Hair follicular keratinocyte (primary cell): Measurements from ENCODE around the gene TMCO1. TPM values are rescaled to one million over a fixed set of nuclear protein-coding genes. Genes with fewer than 3 reads are reported as not detected.

Source experiments
- total RNA-seq: library from RNA; depleted of rRNA; stranded (reverse); fragments of >200 nt; gene quantifications from 2 replicates; pipeline ENCODE4 v1.2.3, GENCODE V29; 2015

The TMCO1 gene, protein sequence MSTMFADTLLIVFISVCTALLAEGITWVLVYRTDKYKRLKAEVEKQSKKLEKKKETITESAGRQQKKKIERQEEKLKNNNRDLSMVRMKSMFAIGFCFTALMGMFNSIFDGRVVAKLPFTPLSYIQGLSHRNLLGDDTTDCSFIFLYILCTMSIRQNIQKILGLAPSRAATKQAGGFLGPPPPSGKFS
- total RNA-seq, result 51.9 and 68.0 TPM in 2 replicates

DNA sequence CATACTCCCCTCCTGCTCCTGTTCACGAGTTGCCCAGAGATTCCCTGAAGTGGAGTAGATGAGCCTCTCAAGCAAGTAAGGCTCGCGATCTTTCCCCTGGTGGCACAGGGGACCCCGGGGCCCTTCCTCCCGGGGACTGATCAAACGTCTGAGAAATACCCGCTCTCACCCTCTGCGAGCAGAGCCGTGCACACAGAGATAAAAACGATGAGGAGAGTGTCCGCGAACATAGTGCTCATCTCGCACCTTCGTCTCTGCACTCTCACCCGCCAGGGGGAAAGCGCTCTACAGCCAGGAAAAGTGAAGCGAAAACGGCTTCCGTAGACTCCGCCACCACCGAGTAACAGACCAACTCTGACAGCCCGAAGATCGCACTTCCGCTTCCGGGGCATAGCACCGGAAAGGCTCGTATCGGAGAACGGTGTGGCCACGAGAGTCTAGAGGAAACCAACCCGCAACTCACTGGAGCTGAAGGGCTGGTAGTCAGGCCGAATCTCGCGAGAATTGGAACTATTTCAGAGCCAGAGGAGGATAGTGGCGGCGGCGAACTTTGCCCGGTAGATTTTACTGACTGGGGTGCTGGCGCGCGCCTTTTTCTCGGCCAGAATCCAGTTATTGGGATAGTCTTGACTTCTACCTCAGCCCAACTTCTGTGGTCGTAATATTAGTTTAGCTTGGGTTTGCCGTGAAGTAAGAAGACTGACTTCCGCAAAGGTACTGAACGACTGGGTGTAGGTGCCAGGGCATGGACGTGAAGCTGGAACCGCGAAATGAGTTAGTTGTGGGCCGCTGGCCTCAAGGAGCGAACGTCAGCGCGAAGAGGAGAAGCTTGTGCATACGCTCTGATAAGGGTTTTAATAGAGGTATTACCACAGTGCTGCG is at the start of gene TMCO1:
TMCO1 (minus strand) TSS at position 356 of the 882 bp plus-strand sequence; CDS start at position 239, 117 bp downstream.

DNA sequence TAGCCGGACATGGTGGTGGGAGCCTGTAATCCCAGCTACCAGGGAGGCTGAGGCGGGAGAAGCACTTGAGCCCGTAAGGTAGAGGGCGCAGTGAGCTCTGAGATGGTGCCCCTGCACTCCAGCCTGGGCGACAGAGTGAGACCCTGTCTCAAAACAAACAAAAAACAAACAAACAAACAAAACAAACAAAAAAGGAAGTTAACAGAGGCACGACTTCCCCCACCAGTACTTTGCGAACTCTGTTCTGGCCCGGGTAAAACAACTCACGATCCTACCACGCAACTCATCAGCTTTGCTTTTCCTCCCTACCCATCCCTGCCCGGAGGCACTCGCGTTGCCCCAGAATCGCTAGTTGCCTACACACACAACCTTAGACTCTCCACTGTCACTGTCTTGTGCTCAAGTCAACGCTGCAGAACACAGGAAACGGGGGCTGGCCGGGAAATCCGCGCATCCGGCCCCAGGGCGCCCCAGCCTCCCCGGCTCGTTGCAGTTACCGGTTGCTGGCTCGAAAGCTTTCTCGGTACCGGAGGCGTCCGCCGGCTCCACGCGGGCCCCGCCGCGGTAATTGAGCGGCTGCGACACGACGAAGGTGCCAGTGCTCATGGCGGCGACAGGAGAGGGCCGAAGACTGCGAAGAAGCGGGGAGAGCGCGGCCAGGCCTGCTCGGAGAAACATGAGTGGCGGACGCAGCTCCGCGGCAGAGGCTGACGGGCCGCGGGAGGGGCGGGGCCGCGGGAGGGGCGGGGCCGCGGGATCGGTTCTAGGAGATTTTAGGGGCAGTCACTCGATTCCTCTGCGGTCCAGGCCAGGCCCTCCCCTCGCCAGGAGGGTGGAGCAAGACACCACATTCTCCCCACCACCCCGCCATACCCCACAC is 70.5 kb downstream of the TMCO1 start, which contains the start of gene ALDH9A1:
ALDH9A1 (minus strand) TSS at position 682 of the 880 bp plus-strand sequence; CDS start at position 678, 4 bp downstream.

Other genes starting within 250 kb of the TMCO1 start
- not detected in 2 replicates for gene LRRC52, start 224.9 kb downstream of the TMCO1 start, total RNA-seq
- 116 and 221 TPM in 2 replicates for gene MGST3, start 137.6 kb downstream of the TMCO1 start, total RNA-seq
- 45.5 and 65.5 TPM in 2 replicates for gene ALDH9A1, start 70.3 kb downstream of the TMCO1 start, total RNA-seq
- gene UCK2, start 58.7 kb upstream of the TMCO1 start, total RNA-seq, result 88.8 and 112 TPM in 2 replicates